H1 (cell line): ENCODE data around the gene XIRP1. TPM values are rescaled to one million over a fixed set of nuclear protein-coding genes. Genes with fewer than 3 reads are reported as not detected.

Source experiments
- EP300 ChIP-seq, 2 experiments: IDR thresholded peaks; 1 replicate in 1 of 2; 2 replicates in 1 of 2; pipeline ENCODE4 v1.6.1; 2011 to 2012; ENCODE audit warnings: low read depth in 2 of 2, low read length in 2 of 2, mild to moderate bottlenecking in 2 of 2, borderline replicate concordance in 1 of 2, inconsistent platforms in 1 of 2, moderate library complexity in 1 of 2
- polyA plus RNA-seq, 7 experiments: library from polyadenylated mRNA; depleted of rRNA in 3 of 7; stranded (reverse) in 5 of 7; unstranded in 2 of 7; fragments of >200 nt in 5 of 7; fragments of 200-250 nt in 2 of 7; gene quantifications; 1 replicate in 5 of 7; 2 replicates in 1 of 7; 4 replicates in 1 of 7; pipeline versions ENCODE4 v1.2.1 to v1.2.3, GENCODE V29; 2011 to 2013; ENCODE audit warnings: missing spikeins in 2 of 7, mixed read lengths in 2 of 7
- total RNA-seq: library from RNA; stranded (reverse); fragmentation: NEBNext Ultra II Directional; extraction: Animal tissue kit (Norgen Biotek cat#: 25700); gene quantifications from 2 replicates; pipeline ENCODE4 v1.2.1, GENCODE V29; 2021

Gene XIRP1
- total and polyA plus RNA-seq, 2 of the 8 experiments (the other 6 are each of a cell fraction or from before 2014, with no cell fraction given): not detected

DNA sequence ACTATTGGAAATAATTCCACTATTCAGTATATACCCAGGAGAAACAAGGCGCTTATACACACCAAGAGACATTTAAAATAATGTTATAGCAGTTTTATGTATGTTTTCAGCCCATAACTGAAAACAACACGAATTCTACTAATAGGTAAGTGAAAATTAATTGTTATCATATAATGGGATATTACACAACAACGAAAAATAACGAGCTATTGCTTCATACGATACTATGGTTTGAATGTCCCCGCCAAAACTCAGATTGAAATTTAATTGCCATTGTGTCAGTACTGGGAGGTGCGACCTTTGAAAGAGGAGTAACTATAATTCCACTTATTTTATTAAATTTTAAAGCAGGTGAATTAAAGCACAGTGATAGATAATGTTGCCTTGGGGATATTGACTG, 35.0 kb downstream of the XIRP1 start (continued):
- no peak for TF ChIP-seq EP300 (IDR thresholded peaks at IDR 0.05; ENCODE audit: borderline replicate concordance in 1 of 2, low read depth in 2 of 2, low read length in 2 of 2)
- TF ChIP-seq, all 59 proteins: peak for 0
